ENCODE data around the gene FHOD1. TPM values are rescaled to one million over a fixed set of nuclear protein-coding genes. Genes with fewer than 3 reads are reported as not detected.

FHOD1 gene
- total and polyA plus RNA-seq, 2 of the 4 experiments (the other 2 are of a cell fraction): 13.8 to 64.0 TPM

- no peak for TF ChIP-seq MXI1 (IDR thresholded peaks at IDR 0.05; ENCODE audit: borderline replicate concordance, low read depth, low read length)
Measured at GRCh38 chr16:67226295-67226803, 20.9 kb downstream of the FHOD1 start (continued).

GRCh38 chr16:67223992-67224391 lies 23.3 kb downstream of the FHOD1 start:
- Histone ChIP-seq H4K5ac (ENCODE audit: low read depth, low read length) (no peak overlapping the region), H2AFZ (replicated peaks; ENCODE audit: low read length, poor library complexity) (no peak overlapping the region), H3K4ac (ENCODE audit: low read depth, low read length) (no peak overlapping the region), H3K27me3 (ENCODE audit: control insufficient read depth, insufficient read depth, low read length) (no peaks in the 10 kb centered on the region), H2BK5ac (ENCODE audit: low read depth, low read length, poor library complexity, severe bottlenecking) (no peak overlapping the region), H3K4me2 (ENCODE audit: low read depth, low read length) (no peak overlapping the region), H3K9ac (ENCODE audit: low read depth, low read length) (no peak overlapping the region), H3K9me3 (ENCODE audit: control insufficient read depth, insufficient read depth, low read length) (no peaks in the 10 kb centered on the region), H2BK20ac (ENCODE audit: low read depth, low read length) (no peak overlapping the region), H3K9me1 (ENCODE audit: insufficient read depth, low read length) (peaks cover 12% of the 10 kb centered on the region), H3K14ac (replicated peaks; ENCODE audit: low read depth, low read length) (no peak overlapping the region), H3K4me1 (ENCODE audit: control insufficient read depth, insufficient read depth, low read length) (peaks cover 12% of the 10 kb centered on the region), H3K18ac (ENCODE audit: low read depth, low read length) (no peak overlapping the region), H4K20me1 (ENCODE audit: insufficient read depth, low read length) (peaks cover 7% of the 10 kb centered on the region; the same call in 1 of the 2 replicates), H2BK15ac (ENCODE audit: low read depth, low read length) (no peak overlapping the region), H3K79me1 (ENCODE audit: low read depth in 1 of 2, low read length in 2 of 2) (peaks cover 23 to 33% of the 10 kb centered on the region in 2 experiments), H3K4me3 (ENCODE audit: insufficient read depth, low read depth, low read length) (no peak overlapping the region), H3K56ac (ENCODE audit: extremely low read depth, insufficient read depth, low read length) (no peak overlapping the region), H2AK5ac (ENCODE audit: low read depth, low read length) (no peak overlapping the region), H4K91ac (ENCODE audit: insufficient read depth, low read depth, low read length) (no peak overlapping the region), H2BK120ac (ENCODE audit: low read depth, low read length) (no peak overlapping the region), H4K8ac (ENCODE audit: low read depth in 2 of 2, low read length in 2 of 2) (no peak overlapping the region), H2AK9ac (replicated peaks; ENCODE audit: low read depth, low read length, poor library complexity) (no peak overlapping the region), H3K27ac (ENCODE audit: insufficient read depth, low read length) (no peak overlapping the region), H3K23ac (ENCODE audit: low read depth, low read length) (no peak overlapping the region), H3K36me3 (ENCODE audit: control insufficient read depth, insufficient read depth, low read length) (peaks cover 10% of the 10 kb centered on the region)
- TF ChIP-seq RAD21 (IDR thresholded peaks at IDR 0.05; ENCODE audit: low read length): no peak
- no peak for TF ChIP-seq CTCF (conservative IDR thresholded peaks at IDR 0.05; ENCODE audit: low read depth, low read length)
- TF ChIP-seq SMC3 (IDR thresholded peaks at IDR 0.05; ENCODE audit: low read depth, low read length): no peak
- TF ChIP-seq MAFK (IDR thresholded peaks at IDR 0.05; ENCODE audit: low read depth, low read length): no peak
- TF ChIP-seq FOS (IDR thresholded peaks at IDR 0.05; ENCODE audit: low read depth, low read length): no peak
- no peak for TF ChIP-seq CEBPB (IDR thresholded peaks at IDR 0.05; ENCODE audit: low read depth, low read length)
- BruUV-seq (replicated peaks): no TSS peak
- ATAC-seq (ENCODE audit: low read depth): no peak
- 77% methylated on average over 2 of the region's 3 CpGs; no CpG with 5 or more reads in 1 of the 2 experiments for WGBS, 2 experiments (ENCODE audit: extremely low coverage in 2 of 2, insufficient read length in 1 of 2)
- CTCF ChIA-PET: no interaction called here
- dilution Hi-C loops (cut with HindIII; ENCODE audit: low sequenced_read_pairs, unreplicated experiment) (no loop called here), in situ Hi-C loops (cut with MboI; ENCODE audit: low sequenced_read_pairs) (no loop called here), intact Hi-C loops (cut with micrococcal nuclease) (no loop called here)
- POLR2A ChIA-PET (ENCODE audit: unreplicated experiment): no interaction called here
- DNase-seq: no peak
